ENCODE measurements around the gene TAS1R3.

DNA sequence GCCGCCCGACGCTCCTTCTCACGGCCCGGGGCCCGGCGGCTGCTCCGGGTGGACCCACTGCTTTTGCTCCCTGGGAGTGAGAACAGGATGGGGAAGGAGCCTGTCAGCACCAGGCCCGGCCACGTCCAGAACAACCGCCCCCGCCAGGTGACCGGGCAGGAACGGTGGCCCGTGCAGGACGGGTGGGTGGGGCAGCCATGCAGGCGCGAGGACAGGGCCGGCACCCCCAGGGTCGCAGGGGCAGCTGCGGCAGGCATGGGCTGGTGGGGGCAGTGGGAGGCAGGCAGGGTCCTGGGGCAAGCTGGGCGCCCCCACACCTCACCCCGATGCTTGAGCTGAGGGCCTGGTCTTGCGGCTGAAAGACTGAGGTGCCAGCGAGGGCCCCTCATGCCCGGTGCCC, 5.4 kb downstream of the TAS1R3 start:
- no peak for TF ChIP-seq CTCF (IDR thresholded peaks at IDR 0.05; ENCODE audit: low read depth, low read length)
- TF ChIP-seq EZH2phosphoT487 (IDR thresholded peaks at IDR 0.05; ENCODE audit: low read depth): no peak

Data from OCI-LY3 (cell line).